NCI-H2196 treated with DMSO at 0.1 percent for 48 hours (cell line): ENCODE results near the gene GXYLT2.

Experiments used
- DNase-seq: peaks from one replicate; lab custom pipeline; 2025; ENCODE audit not compliant: unreplicated experiment; lab: John Stamatoyannopoulos, UW

Gene GXYLT2

GRCh38 chr3:72887705-72888545, at the start of gene GXYLT2:
TSS of gene GXYLT2 (plus strand) at chr3:72888046. CDS start at chr3:72888234, 188 bp downstream.
- DNase-seq, result peak; percentile 7

GRCh38 chr3:72839057-72839456, 48.8 kb upstream of the GXYLT2 start:
- no peak for DNase-seq

GRCh38 chr3:72844436-72844993, 43.3 kb upstream of the GXYLT2 start:
- DNase-seq, result no peak

- DNase-seq, result no peak
Observed at GRCh38 chr3:72846166-72846565, 41.7 kb upstream of the GXYLT2 start.

- no peak for DNase-seq
Observed at GRCh38 chr3:72847282-72847681, 40.6 kb upstream of the GXYLT2 start.

- peak; percentile 35 for DNase-seq
Observed at GRCh38 chr3:72847751-72848702, 39.8 kb upstream of the GXYLT2 start, which contains the start of gene SHQ1. TSS of gene SHQ1 (minus strand) at chr3:72848445. CDS start at chr3:72848340, 105 bp downstream.

- DNase-seq, result no peak
Observed at GRCh38 chr3:72848703-72849081, 39.2 kb upstream of the GXYLT2 start.

- DNase-seq, result no peak
Observed at GRCh38 chr3:72855001-72855400, 32.8 kb upstream of the GXYLT2 start.

GRCh38 chr3:72860053-72860452, 27.8 kb upstream of the GXYLT2 start:
- no peak for DNase-seq

GRCh38 chr3:72860846-72861245, 27.0 kb upstream of the GXYLT2 start:
- no peak for DNase-seq

GRCh38 chr3:72862314-72863090, 25.3 kb upstream of the GXYLT2 start:
- no peak for DNase-seq

GRCh38 chr3:72872183-72872582, 15.7 kb upstream of the GXYLT2 start:
- DNase-seq, result no peak

- DNase-seq, result no peak
Observed at GRCh38 chr3:72887343-72887704, 522 bp upstream of the GXYLT2 start.

GRCh38 chr3:72888546-72889309, 882 bp downstream of the GXYLT2 start:
- no peak for DNase-seq

- no peak for DNase-seq
Observed at GRCh38 chr3:72889310-72890165, 1.7 kb downstream of the GXYLT2 start.

GRCh38 chr3:72890166-72890925, 2.5 kb downstream of the GXYLT2 start:
- DNase-seq, result no peak

- DNase-seq, result no peak
Observed at GRCh38 chr3:72891053-72891855, 3.4 kb downstream of the GXYLT2 start.
